Transverse colon (tissue), 4 donors: ENCODE results near the gene KRT85. TPM values are rescaled to one million over a fixed set of nuclear protein-coding genes. Genes with fewer than 3 reads are reported as not detected.

Experiments
- DNase-seq: peaks from one replicate; pipeline ENCODE4 v3.0.0-alpha.2; 2019
- H3K27ac ChIP-seq, 4 donors: fragments of 200-600 bp; sonication (generic); 2 replicates each; pipeline ENCODE4 v1.5.1; 2016 to 2018; ENCODE audit warnings: inconsistent platforms in 4 of 4
- H3K27me3 ChIP-seq: fragments of 200-600 bp; sonication (generic); 2 replicates; pipeline ENCODE4 v1.5.1; 2017; ENCODE audit warnings: inconsistent platforms
- H3K36me3 ChIP-seq, 4 donors: fragments of 200-600 bp; sonication (generic); 2 replicates each; pipeline ENCODE4 v1.5.1; 2017 to 2019; ENCODE audit warnings: inconsistent platforms in 4 of 4
- H3K4me1 ChIP-seq, 4 donors: fragments of 200-600 bp; sonication (generic); 2 replicates each; pipeline ENCODE4 v1.5.1; 2017 to 2020; ENCODE audit warnings: inconsistent platforms in 4 of 4
- H3K4me3 ChIP-seq, 4 donors: fragments of 200-600 bp; sonication (generic); 1 replicate in 1 of 4; 2 replicates in 3 of 4; pipeline versions ENCODE4 v1.5.1 to v1.6.1; 2017 to 2019; ENCODE audit warnings: inconsistent platforms in 4 of 4
- H3K9me3 ChIP-seq, 2 donors: fragments of 200-600 bp; sonication (generic); 2 replicates each; pipeline ENCODE4 v1.5.1; 2017 to 2019; ENCODE audit warnings: inconsistent platforms in 2 of 2
- CTCF ChIP-seq, 5 experiments: fragments of 200-600 bp in 3 of 5; fragments of 450-650 bp in 2 of 5; sonication (generic) in 3 of 5; IDR thresholded peaks; 1 replicate in 2 of 5; 2 replicates in 3 of 5; pipeline ENCODE4 v1.5.1; 2016 to 2017; ENCODE audit warnings: antibody characterized with exemption in 5 of 5, inconsistent platforms in 3 of 5, mild to moderate bottlenecking in 2 of 5, moderate library complexity in 1 of 5
- EP300 ChIP-seq: sonication (generic); formaldehyde crosslinking; IDR thresholded peaks from one replicate; pipeline ENCODE4 v1.6.1; 2017; ENCODE audit warnings: antibody characterized with exemption, low read depth
- POLR2A ChIP-seq: fragments of 450-650 bp; IDR thresholded peaks from one replicate; pipeline ENCODE4 v1.6.1; 2016; ENCODE audit warnings: antibody characterized with exemption, mild to moderate bottlenecking, moderate library complexity
- POLR2AphosphoS5 ChIP-seq, 3 donors: sonication (generic); formaldehyde crosslinking; IDR thresholded peaks; one replicate each; pipeline ENCODE4 v1.6.1; 2016; ENCODE audit warnings: antibody characterized with exemption in 3 of 3
- WGBS, 2 donors: methylation state at CpG; one replicate each; pipeline ENCODE4 v1.1.5; 2018; ENCODE audit warnings: low coverage in 1 of 2; 5-methylcytosine and 5-hydroxymethylcytosine counted together
- in situ Hi-C, 4 donors: fragments of 200-750 bp; cut with MboI; loops; one replicate each; pipeline versions ENCODE4 v1.15.0 to v1.15.1; 2017; ENCODE audit warnings: low sequenced_read_pairs in 3 of 4, low pct_ligation_motif_present in 1 of 4, low pct_unique_long_range_greater_than_20kb in 1 of 4
- intact Hi-C: fragments of 100-400 bp; cut with DNase I; formaldehyde crosslinking; loops from one replicate; pipeline ENCODE4 v1.15.1; 2023; ENCODE audit warnings: low total_unique reads
- total RNA-seq, 4 donors: library from RNA; depleted of rRNA; stranded (reverse); fragments of >200 nt; gene quantifications; one replicate each; pipeline ENCODE4 v1.1.0, GENCODE V29; 2016

Gene KRT85
- total RNA-seq, 4 donors from 2014 or later, result not detected

GRCh38 chr12:52377266-52377665 is 10.0 kb upstream of the KRT85 start:
- in situ Hi-C loops, result loop anchor here (10.0 to 25.0 kb wide), 3 partner anchors 485 to 610 kb away; no protein-coding TSS in a partner anchor
- DNase-seq, result no peak
- intact Hi-C loops, result loop anchor here (10.0 kb wide), 2 partner anchors 138 to 498 kb away; no protein-coding TSS in a partner anchor

DNA sequence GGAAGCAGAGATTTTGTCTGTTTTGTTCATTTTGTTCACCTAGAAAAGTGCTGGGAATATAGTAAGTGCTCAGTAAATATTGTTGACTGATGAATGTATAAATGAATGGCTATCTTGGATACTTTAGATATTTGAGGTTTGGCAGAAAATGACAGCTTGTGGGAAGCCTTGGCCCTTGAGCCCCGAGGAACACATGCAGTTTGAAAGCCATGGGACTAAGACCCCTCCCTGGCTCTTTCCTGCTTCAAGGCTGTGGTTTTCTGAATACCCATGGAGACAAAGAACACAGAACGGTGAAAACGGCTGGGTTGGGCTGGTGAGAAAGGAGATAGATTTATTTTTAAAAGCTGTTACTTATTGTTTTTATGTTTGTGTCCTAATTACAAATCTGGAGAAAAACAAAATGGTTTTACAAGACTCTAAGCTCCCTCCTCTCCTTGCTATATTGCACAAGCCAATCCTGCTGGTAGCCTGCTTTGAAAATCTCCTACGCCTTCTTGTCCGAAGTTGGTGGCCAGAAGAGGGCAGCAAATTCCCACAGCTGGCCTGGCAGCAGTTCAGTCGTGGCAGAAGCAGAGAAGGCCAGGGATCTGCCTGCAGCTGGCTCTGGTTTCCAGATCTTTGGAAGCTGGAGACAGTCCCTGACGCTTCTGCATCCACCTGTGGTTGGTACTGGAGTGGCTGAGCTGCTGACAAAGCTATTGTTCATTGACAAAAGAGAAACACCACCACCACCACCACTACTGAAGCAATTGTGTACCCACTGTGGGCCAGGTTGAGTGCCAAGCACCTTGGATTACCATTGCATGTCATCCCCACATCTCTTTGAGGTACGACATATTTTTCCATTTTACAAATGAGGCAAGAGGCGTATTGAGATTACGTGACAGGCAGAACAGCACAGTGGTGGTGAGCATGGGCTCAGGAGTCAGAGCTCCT is 5.2 kb upstream of the KRT85 start:
- H3K27me3 ChIP-seq, result no peaks in the 10 kb centered on the region
- H3K27ac ChIP-seq, result peak overlapping the region in 3 of 4 donors; percentile 26 to 55 (median 42)
- H3K4me3 ChIP-seq, result no peak overlapping the region
- no peaks in the 10 kb centered on the region for H3K9me3 ChIP-seq
- WGBS, 2 donors, result 39 to 69% methylated on average over 6 to 10 of the region's 10 CpGs
- peaks cover 0 to 5% (median 0%) of the 10 kb centered on the region in 4 donors for H3K4me1 ChIP-seq
- TF ChIP-seq POLR2AphosphoS5 (IDR thresholded peaks at IDR 0.05) (no peak), CTCF (IDR thresholded peaks at IDR 0.05) (peak; percentile 70 to 81 (median 75))
- DNase-seq, result peak; percentile 82
- H3K36me3 ChIP-seq, result no peaks in the 10 kb centered on the region
- in situ Hi-C loops, result loop anchor here in 1 of 4 donors (10.0 kb wide), 1 partner anchor 512 kb away; no protein-coding TSS in a partner anchor
- intact Hi-C loops, result loop anchor here (10.0 kb wide), 2 partner anchors 142 to 502 kb away; no protein-coding TSS in a partner anchor

More at GRCh38 chr12:52377266-52377665, 10.0 kb upstream of the KRT85 start:
- WGBS, 2 donors, result 79 to 100% methylated on average over 1 to 8 of the region's 8 CpGs
- no peak overlapping the region for H3K4me3 ChIP-seq
- H3K9me3 ChIP-seq, result no peaks in the 10 kb centered on the region
- H3K4me1 ChIP-seq, result no peaks in the 10 kb centered on the region
- no peaks in the 10 kb centered on the region for H3K27me3 ChIP-seq
- no peaks in the 10 kb centered on the region for H3K36me3 ChIP-seq
- H3K27ac ChIP-seq, result no peak overlapping the region
- no peak for TF ChIP-seq POLR2A
- TF ChIP-seq POLR2AphosphoS5 (IDR thresholded peaks at IDR 0.05), result no peak
- TF ChIP-seq CTCF (IDR thresholded peaks at IDR 0.05), result no peak
- no peak for TF ChIP-seq EP300

DNA sequence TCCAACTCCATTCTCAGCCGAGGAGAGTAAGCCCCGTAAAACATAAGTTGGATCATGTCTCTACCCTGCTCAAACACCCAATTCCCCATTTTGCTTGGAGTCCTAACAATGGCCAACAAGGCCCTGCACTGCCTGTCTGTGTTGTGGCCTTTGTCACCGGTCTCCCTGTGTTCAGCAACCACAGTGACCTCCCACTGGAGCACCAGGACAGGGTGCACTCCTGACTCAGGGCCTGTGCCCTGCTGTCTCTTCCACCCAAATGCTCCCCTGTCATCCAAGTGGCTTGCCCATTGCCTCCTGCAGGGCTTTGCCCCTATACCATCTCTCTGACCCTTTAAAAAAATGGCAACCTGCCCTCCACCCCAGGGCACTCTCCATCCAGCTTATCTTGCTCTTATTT is 4.4 kb upstream of the KRT85 start:
- Histone ChIP-seq H3K9me3 (no peaks in the 10 kb centered on the region), H3K36me3 (no peaks in the 10 kb centered on the region), H3K4me1 (peaks cover 0 to 5% (median 0%) of the 10 kb centered on the region in 4 donors), H3K27ac (peak overlapping the region; percentile 26 to 55 (median 38)), H3K4me3 (no peak overlapping the region), H3K27me3 (no peaks in the 10 kb centered on the region)
- in situ Hi-C loops, result loop anchor here in 1 of 4 donors (10.0 kb wide), 1 partner anchor 513 kb away; no protein-coding TSS in a partner anchor
- DNase-seq, result no peak
- TF ChIP-seq POLR2A (no peak), CTCF (IDR thresholded peaks at IDR 0.05) (no peak), POLR2AphosphoS5 (IDR thresholded peaks at IDR 0.05) (no peak), EP300 (no peak)
- WGBS, 2 donors, result 71% methylated on average over 3 of the region's 3 CpGs; no CpG with 5 or more reads in 1 of the 2 donors
- intact Hi-C loops, result loop anchor here (10.0 kb wide), 2 partner anchors 143 to 503 kb away; no protein-coding TSS in a partner anchor
